ENCODE data around the gene DGKG.

Gene DGKG

GRCh38 chr3:186366206-186366605 lies 4.2 kb upstream of the DGKG start:
- no peak for DNase-seq

GRCh38 chr3:186365202-186365974 lies 3.4 kb upstream of the DGKG start:
- DNase-seq: no peak

GRCh38 chr3:186362988-186363387 lies 954 bp upstream of the DGKG start:
- no peak for DNase-seq

GRCh38 chr3:186362537-186362842 lies 456 bp upstream of the DGKG start:
- DNase-seq: no peak

- no peak for DNase-seq
Observed at GRCh38 chr3:186361246-186361761, 730 bp downstream of the DGKG start.

GRCh38 chr3:186360779-186361178 lies 1.3 kb downstream of the DGKG start:
- no peak for DNase-seq

GRCh38 chr3:186359078-186359477 lies 3.0 kb downstream of the DGKG start:
- DNase-seq: no peak

GRCh38 chr3:186356152-186356551 lies 5.9 kb downstream of the DGKG start:
- no peak for DNase-seq

- no peak for DNase-seq
Observed at GRCh38 chr3:186354100-186354499, 7.9 kb downstream of the DGKG start.

GRCh38 chr3:186352369-186352768 lies 9.7 kb downstream of the DGKG start:
- DNase-seq: no peak

- DNase-seq: no peak
Observed at GRCh38 chr3:186342197-186342596, 19.8 kb downstream of the DGKG start.

- DNase-seq: no peak
Observed at GRCh38 chr3:186340204-186340603, 21.8 kb downstream of the DGKG start.

- DNase-seq: no peak
Observed at GRCh38 chr3:186339180-186339918, 22.7 kb downstream of the DGKG start.

GRCh38 chr3:186333256-186333655 lies 28.8 kb downstream of the DGKG start:
- no peak for DNase-seq

GRCh38 chr3:186330772-186331460 lies 31.1 kb downstream of the DGKG start:
- DNase-seq: no peak

GRCh38 chr3:186329589-186329988 lies 32.4 kb downstream of the DGKG start:
- DNase-seq: no peak

- DNase-seq: no peak
Observed at GRCh38 chr3:186327912-186328487, 34.0 kb downstream of the DGKG start.

- no peak for DNase-seq
Observed at GRCh38 chr3:186322761-186323160, 39.3 kb downstream of the DGKG start.

- DNase-seq: no peak
Observed at GRCh38 chr3:186321746-186322145, 40.3 kb downstream of the DGKG start.

GRCh38 chr3:186320862-186321568 lies 41.0 kb downstream of the DGKG start:
- no peak for DNase-seq

- no peak for DNase-seq
Observed at GRCh38 chr3:186319945-186320344, 42.1 kb downstream of the DGKG start.

GRCh38 chr3:186318135-186318534 lies 43.9 kb downstream of the DGKG start:
- DNase-seq: no peak

- no peak for DNase-seq
Observed at GRCh38 chr3:186317478-186317877, 44.6 kb downstream of the DGKG start.

Data from CD4-positive, alpha-beta T cell treated with Interleukin-12 subunit alpha and Interleukin-12 subunit beta, for 1 hour (primary cell).